Measurements from ENCODE around the gene IGSF8. TPM values are rescaled to one million over a fixed set of nuclear protein-coding genes. Genes with fewer than 3 reads are reported as not detected.

Gene IGSF8
- total RNA-seq, 1 experiment from 2014 or later: 56.2 TPM

GRCh38 chr1:160068225-160068624 lies 30.2 kb downstream of the IGSF8 start:
- Mint-ChIP-seq H3K36me3 (ENCODE audit: insufficient read depth in 1 of 3, low read depth in 3 of 3) (no peaks in the 10 kb centered on the region), H3K4me3 (no peak overlapping the region; a peak in 1 of 5 replicates), H3K27ac (no peak overlapping the region), H3K27me3 (ENCODE audit: low read depth) (peaks cover 69% of the 10 kb centered on the region), H3K4me1 (peaks cover 31 to 33% of the 10 kb centered on the region in 2 experiments), H3K9me3 (no peaks in the 10 kb centered on the region)
- Histone ChIP-seq H3K27ac (ENCODE audit: insufficient read length, low read depth, low read length) (no peak overlapping the region), H2AK5ac (ENCODE audit: insufficient read length, low read length) (no peak overlapping the region), H2BK12ac (ENCODE audit: insufficient read length, low read depth, low read length) (no peak overlapping the region), H2BK15ac (ENCODE audit: low read depth, low read length) (no peak overlapping the region), H3K23ac (ENCODE audit: insufficient read length, low read depth, low read length) (no peak overlapping the region), H4K8ac (replicated peaks; ENCODE audit: insufficient read length, low read depth, low read length) (no peak overlapping the region), H4K91ac (ENCODE audit: insufficient read length, low read depth, low read length) (no peak overlapping the region), H3T11ph (ENCODE audit: low read length) (no peak overlapping the region), H3K4me1 (ENCODE audit: insufficient read depth, low read length) (peaks cover 6% of the 10 kb centered on the region; the same call in 1 of the 2 replicates), H3K56ac (ENCODE audit: insufficient read length, low read depth, low read length) (no peak overlapping the region), H2BK20ac (ENCODE audit: low read depth, low read length, poor library complexity, severe bottlenecking) (no peak overlapping the region), H3K9ac (ENCODE audit: extremely low read depth, insufficient read length, low read length) (no peak overlapping the region), H3K23me2 (ENCODE audit: insufficient read length, low read depth, low read length, poor library complexity, severe bottlenecking) (peaks cover 5% of the 10 kb centered on the region), H3K79me2 (ENCODE audit: insufficient read depth, low read length) (no peaks in the 10 kb centered on the region), H4K20me1 (ENCODE audit: control insufficient read depth, insufficient read depth, insufficient read length) (no peaks in the 10 kb centered on the region), H3K9me3 (ENCODE audit: control insufficient read depth, low read depth, low read length) (no peaks in the 10 kb centered on the region), H3K27me3 (ENCODE audit: insufficient read depth, low read length) (peaks cover 4% of the 10 kb centered on the region; the same call in 1 of the 2 replicates), H3K18ac (ENCODE audit: insufficient read length, low read depth, low read length) (no peak overlapping the region), H2BK120ac (ENCODE audit: low read depth, low read length, poor library complexity, severe bottlenecking) (no peak overlapping the region), H2AFZ (ENCODE audit: low read length) (no peak overlapping the region), H3K4ac (ENCODE audit: low read depth, low read length) (no peak overlapping the region), H3K4me2 (ENCODE audit: insufficient read depth, insufficient read length, low read length) (no peak overlapping the region), H2BK5ac (ENCODE audit: insufficient read length, low read length) (no peak overlapping the region), H3K79me1 (ENCODE audit: insufficient read depth, low read depth, low read length, poor library complexity, severe bottlenecking) (no peaks in the 10 kb centered on the region), H4K5ac (ENCODE audit: insufficient read length, low read depth, low read length) (no peak overlapping the region), H3K14ac (ENCODE audit: insufficient read depth, low read length) (no peak overlapping the region)
- no peak for DNase-seq
- no CpG with 5 or more reads among the region's 5 CpGs for WGBS (ENCODE audit: extremely low coverage, insufficient read length, low lambda C conversion rate)
- no peak for TF ChIP-seq CTCF (conservative IDR thresholded peaks at IDR 0.05)

Data from H9 (cell line).